K562 (cell line): ENCODE measurements around the gene MYH6.
"Not testable (repeated sequence)": the region's sequence is repeated elsewhere in the genome, so short reads cannot be mapped to it uniquely, and the experiment has no call there.

Experiments used
- EZH2 ChIP-seq: IDR thresholded peaks from 2 replicates; pipeline ENCODE4 v1.6.1; 2012; ENCODE audit warnings: low read depth, mild to moderate bottlenecking, inconsistent platforms, low read length, borderline replicate concordance
- JUN ChIP-seq, 2 experiments: sonication (generic) in 1 of 2; formaldehyde crosslinking in 1 of 2; IDR thresholded peaks; 2 replicates each; pipeline versions ENCODE4 v1.6.1 to v1.8.0; 2012 to 2022; ENCODE audit warnings: borderline replicate concordance in 2 of 2, mild to moderate bottlenecking in 2 of 2, improper control_type of control experiment in 1 of 2, low read depth in 1 of 2, low read length in 1 of 2, missing genetic modification reagents in 1 of 2
- JUND ChIP-seq, 2 experiments: IDR thresholded peaks; 2 replicates in 1 of 2; 3 replicates in 1 of 2; pipeline ENCODE4 v1.6.1; 2011; ENCODE audit warnings: borderline replicate concordance in 2 of 2, low read depth in 2 of 2, low read length in 2 of 2, improper control_type of control experiment in 1 of 2, missing biosample characterization in 1 of 2, missing genetic modification characterization in 1 of 2, missing genetic modification reagents in 1 of 2
- PCBP1 ChIP-seq: fragments of 200-400 bp; formaldehyde crosslinking; IDR thresholded peaks from 2 replicates; pipeline ENCODE4 v1.6.1; 2018; ENCODE audit warnings: mild to moderate bottlenecking, low read depth, low read length; ENCODE audit not compliant: poor library complexity, severe bottlenecking
- POLR3A ChIP-seq: IDR thresholded peaks from 2 replicates; pipeline ENCODE4 v1.6.1; 2011; ENCODE audit warnings: borderline replicate concordance, mild to moderate bottlenecking, moderate library complexity; ENCODE audit not compliant: insufficient read length, insufficient read depth; ENCODE audit errors: extremely low read depth
- SMARCC2 ChIP-seq: fragments of 450-650 bp; IDR thresholded peaks from 2 replicates; pipeline ENCODE4 v1.6.1; 2017; ENCODE audit warnings: antibody characterized with exemption, moderate library complexity, mild to moderate bottlenecking, low read depth
- SRF ChIP-seq, 2 experiments: fragments of 250-450, 450-650 bp in 1 of 2; sonication (Bioruptor Pico) in 1 of 2; sonication (generic) in 1 of 2; formaldehyde crosslinking; IDR thresholded peaks; 2 replicates each; pipeline versions ENCODE4 v1.5.0 to v1.5.1; 2020 to 2022; ENCODE audit warnings: mild to moderate bottlenecking in 1 of 2, missing genetic modification reagents in 1 of 2
- TEAD4 ChIP-seq, 2 experiments: sonication (generic) in 1 of 2; formaldehyde crosslinking in 1 of 2; IDR thresholded peaks; 2 replicates each; pipeline versions ENCODE4 v1.6.1 to v1.8.0; 2012 to 2022; ENCODE audit warnings: borderline replicate concordance in 1 of 2, inconsistent platforms in 1 of 2, low read length in 1 of 2, mild to moderate bottlenecking in 1 of 2, missing genetic modification reagents in 1 of 2
- YY1 ChIP-seq, 3 experiments: IDR thresholded peaks; 2 replicates each; pipeline ENCODE4 v1.6.1; 2011; ENCODE audit warnings: low read length in 2 of 3, mild to moderate bottlenecking in 2 of 3, moderate library complexity in 2 of 3, borderline replicate concordance in 1 of 3, control low read depth in 1 of 3, low read depth in 1 of 3; ENCODE audit not compliant: insufficient read depth in 3 of 3, insufficient replicate concordance in 2 of 3, control insufficient read depth in 1 of 3, insufficient read length in 1 of 3; ENCODE audit errors: extremely low read depth in 1 of 3
- ZNF263 ChIP-seq: sonication (generic); formaldehyde crosslinking; IDR thresholded peaks from 2 replicates; pipeline ENCODE4 v1.8.0; 2022; ENCODE audit warnings: mild to moderate bottlenecking, missing genetic modification reagents, borderline replicate concordance
- TF ChIP-seq, protein P1 (sequence below): sonication (generic); formaldehyde crosslinking; IDR thresholded peaks from 2 replicates; pipeline ENCODE4 v1.8.0; 2023; ENCODE audit warnings: mild to moderate bottlenecking, missing genetic modification reagents
- TF ChIP-seq, protein P2 (sequence below): fragments of 250-450 bp; sonication (Bioruptor Pico); IDR thresholded peaks from 2 replicates; pipeline ENCODE4 v1.8.0; 2021; ENCODE audit warnings: mild to moderate bottlenecking, moderate library complexity

DNA sequence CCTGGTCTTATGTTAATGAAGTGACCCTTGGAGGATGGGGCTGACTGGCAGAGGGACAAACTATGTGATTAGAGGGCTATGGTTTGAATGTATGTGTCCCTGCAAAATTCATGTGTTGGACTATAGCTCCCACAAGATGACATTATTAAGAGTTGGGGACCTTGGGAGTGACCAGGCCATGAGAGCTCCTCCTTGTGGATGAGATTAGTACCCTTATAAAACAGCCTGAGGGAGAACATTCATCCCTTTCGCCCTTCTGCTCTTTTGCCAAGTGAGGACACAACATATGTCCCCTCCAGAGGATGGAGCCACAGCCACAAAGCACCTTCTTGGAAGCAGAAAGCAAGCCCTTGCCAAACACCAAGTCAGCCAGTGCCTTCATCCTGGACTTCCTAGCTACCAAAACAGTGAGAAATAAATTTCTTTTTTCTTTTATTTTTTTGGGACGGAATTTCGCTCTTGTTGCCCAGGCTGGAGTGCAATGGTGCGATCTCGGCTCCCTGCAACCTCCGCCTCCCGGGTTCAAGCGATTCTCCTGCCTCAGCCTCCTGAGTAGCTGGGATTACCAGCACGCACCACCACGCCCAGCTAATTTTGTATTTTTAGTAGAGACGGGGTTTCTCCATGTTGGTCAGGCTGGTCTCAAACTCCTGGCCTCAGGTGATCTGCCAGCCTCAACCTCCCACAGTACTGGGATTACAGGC is 49.0 kb upstream of the MYH6 start:
- not testable (repeated sequence) for TF ChIP-seq JUN (IDR thresholded peaks at IDR 0.05; ENCODE audit: borderline replicate concordance, low read depth, low read length); JUN (CRISPR knock-in tag; IDR thresholded peaks at IDR 0.05; ENCODE audit: borderline replicate concordance); ZNF263 (CRISPR knock-in tag); SMARCC2; POLR3A; YY1 (IDR thresholded peaks at IDR 0.05; ENCODE audit: borderline replicate concordance in 1 of 3, control insufficient read depth in 1 of 3, extremely low read depth in 1 of 3, insufficient read depth in 3 of 3, insufficient read length in 1 of 3, insufficient replicate concordance in 2 of 3, low read depth in 1 of 3, low read length in 2 of 3); SRF (CRISPR knock-in tag; IDR thresholded peaks at IDR 0.05); EZH2; JUND (IDR thresholded peaks at IDR 0.05; ENCODE audit: borderline replicate concordance, low read depth, low read length); JUND (tag; IDR thresholded peaks at IDR 0.05; ENCODE audit: borderline replicate concordance, low read depth, low read length); PCBP1; TEAD4 (IDR thresholded peaks at IDR 0.05; ENCODE audit: low read length); TEAD4 (CRISPR knock-in tag; IDR thresholded peaks at IDR 0.05; ENCODE audit: borderline replicate concordance)
- TF ChIP-seq, protein P1, sequence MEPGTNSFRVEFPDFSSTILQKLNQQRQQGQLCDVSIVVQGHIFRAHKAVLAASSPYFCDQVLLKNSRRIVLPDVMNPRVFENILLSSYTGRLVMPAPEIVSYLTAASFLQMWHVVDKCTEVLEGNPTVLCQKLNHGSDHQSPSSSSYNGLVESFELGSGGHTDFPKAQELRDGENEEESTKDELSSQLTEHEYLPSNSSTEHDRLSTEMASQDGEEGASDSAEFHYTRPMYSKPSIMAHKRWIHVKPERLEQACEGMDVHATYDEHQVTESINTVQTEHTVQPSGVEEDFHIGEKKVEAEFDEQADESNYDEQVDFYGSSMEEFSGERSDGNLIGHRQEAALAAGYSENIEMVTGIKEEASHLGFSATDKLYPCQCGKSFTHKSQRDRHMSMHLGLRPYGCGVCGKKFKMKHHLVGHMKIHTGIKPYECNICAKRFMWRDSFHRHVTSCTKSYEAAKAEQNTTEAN (CRISPR knock-in tag), result not testable (repeated sequence)
- TF ChIP-seq, protein P2, sequence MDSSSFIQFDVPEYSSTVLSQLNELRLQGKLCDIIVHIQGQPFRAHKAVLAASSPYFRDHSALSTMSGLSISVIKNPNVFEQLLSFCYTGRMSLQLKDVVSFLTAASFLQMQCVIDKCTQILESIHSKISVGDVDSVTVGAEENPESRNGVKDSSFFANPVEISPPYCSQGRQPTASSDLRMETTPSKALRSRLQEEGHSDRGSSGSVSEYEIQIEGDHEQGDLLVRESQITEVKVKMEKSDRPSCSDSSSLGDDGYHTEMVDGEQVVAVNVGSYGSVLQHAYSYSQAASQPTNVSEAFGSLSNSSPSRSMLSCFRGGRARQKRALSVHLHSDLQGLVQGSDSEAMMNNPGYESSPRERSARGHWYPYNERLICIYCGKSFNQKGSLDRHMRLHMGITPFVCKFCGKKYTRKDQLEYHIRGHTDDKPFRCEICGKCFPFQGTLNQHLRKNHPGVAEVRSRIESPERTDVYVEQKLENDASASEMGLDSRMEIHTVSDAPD (CRISPR knock-in tag), result not testable (repeated sequence)
